Glutamatergic neuron (in vitro differentiated cells): ENCODE results near the gene IZUMO1. TPM values are rescaled to one million over a fixed set of nuclear protein-coding genes. Genes with fewer than 3 reads are reported as not detected.
A peak's percentile ranks its signal among the peaks of the same experiment; 100 is the strongest.

ENCODE experiments used
- DNase-seq: peaks from one replicate; pipeline ENCODE4 v3.0.0; 2022
- H3K27ac Mint-ChIP-seq: one replicate; pipeline ENCODE4 v1.8.0; 2020; ENCODE audit warnings: mild to moderate bottlenecking, mixed read lengths, inconsistent platforms; ENCODE audit not compliant: unreplicated experiment
- H3K27me3 Mint-ChIP-seq: one replicate; pipeline ENCODE4 v1.8.0; 2020; ENCODE audit warnings: mild to moderate bottlenecking, moderate library complexity, mixed read lengths, inconsistent platforms; ENCODE audit not compliant: unreplicated experiment
- H3K36me3 Mint-ChIP-seq: one replicate; pipeline ENCODE4 v1.8.0; 2020; ENCODE audit warnings: mild to moderate bottlenecking, mixed read lengths, inconsistent platforms; ENCODE audit not compliant: unreplicated experiment
- H3K4me1 Mint-ChIP-seq: one replicate; pipeline ENCODE4 v1.8.0; 2020; ENCODE audit warnings: mild to moderate bottlenecking, low read depth, mixed read lengths, inconsistent platforms; ENCODE audit not compliant: unreplicated experiment
- H3K4me3 Mint-ChIP-seq: one replicate; pipeline ENCODE4 v1.8.0; 2020; ENCODE audit warnings: mild to moderate bottlenecking, mixed read lengths, inconsistent platforms; ENCODE audit not compliant: unreplicated experiment
- H3K9me3 Mint-ChIP-seq: one replicate; pipeline ENCODE4 v1.8.0; 2020; ENCODE audit warnings: mild to moderate bottlenecking, moderate library complexity, mixed read lengths, inconsistent platforms; ENCODE audit not compliant: unreplicated experiment
- total RNA-seq: library from RNA; stranded (reverse); fragmentation: NEBNext Ultra II Directional; extraction: Animal tissue kit (Norgen Biotek cat#: 25700); gene quantifications from one replicate; pipeline ENCODE4 v1.2.1, GENCODE V29; 2021; ENCODE audit not compliant: unreplicated experiment
- TF ChIP-seq, protein P1 (sequence below): fragments of 200-600 bp; sonication (generic); IDR thresholded peaks from one replicate; pipeline ENCODE4 v1.5.0; 2021; ENCODE audit not compliant: partially characterized antibody, unreplicated experiment

IZUMO1 gene
- total RNA-seq, 1 donor from 2014 or later = not detected

GRCh38 chr19:48739404-48740163 lies 7.1 kb downstream of the IZUMO1 start:
- Mint-ChIP-seq H3K4me1 (peaks cover 21% of the 10 kb centered on the region), H3K9me3 (peaks cover 15% of the 10 kb centered on the region), H3K27me3 (peaks cover 20% of the 10 kb centered on the region), H3K36me3 (no peaks in the 10 kb centered on the region), H3K4me3 (peak overlapping the region; percentile 81), H3K27ac (peak overlapping the region; percentile 52)
- TF ChIP-seq, protein P1, sequence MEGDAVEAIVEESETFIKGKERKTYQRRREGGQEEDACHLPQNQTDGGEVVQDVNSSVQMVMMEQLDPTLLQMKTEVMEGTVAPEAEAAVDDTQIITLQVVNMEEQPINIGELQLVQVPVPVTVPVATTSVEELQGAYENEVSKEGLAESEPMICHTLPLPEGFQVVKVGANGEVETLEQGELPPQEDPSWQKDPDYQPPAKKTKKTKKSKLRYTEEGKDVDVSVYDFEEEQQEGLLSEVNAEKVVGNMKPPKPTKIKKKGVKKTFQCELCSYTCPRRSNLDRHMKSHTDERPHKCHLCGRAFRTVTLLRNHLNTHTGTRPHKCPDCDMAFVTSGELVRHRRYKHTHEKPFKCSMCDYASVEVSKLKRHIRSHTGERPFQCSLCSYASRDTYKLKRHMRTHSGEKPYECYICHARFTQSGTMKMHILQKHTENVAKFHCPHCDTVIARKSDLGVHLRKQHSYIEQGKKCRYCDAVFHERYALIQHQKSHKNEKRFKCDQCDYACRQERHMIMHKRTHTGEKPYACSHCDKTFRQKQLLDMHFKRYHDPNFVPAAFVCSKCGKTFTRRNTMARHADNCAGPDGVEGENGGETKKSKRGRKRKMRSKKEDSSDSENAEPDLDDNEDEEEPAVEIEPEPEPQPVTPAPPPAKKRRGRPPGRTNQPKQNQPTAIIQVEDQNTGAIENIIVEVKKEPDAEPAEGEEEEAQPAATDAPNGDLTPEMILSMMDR = no peak
- peak; percentile 42 for DNase-seq

DNA sequence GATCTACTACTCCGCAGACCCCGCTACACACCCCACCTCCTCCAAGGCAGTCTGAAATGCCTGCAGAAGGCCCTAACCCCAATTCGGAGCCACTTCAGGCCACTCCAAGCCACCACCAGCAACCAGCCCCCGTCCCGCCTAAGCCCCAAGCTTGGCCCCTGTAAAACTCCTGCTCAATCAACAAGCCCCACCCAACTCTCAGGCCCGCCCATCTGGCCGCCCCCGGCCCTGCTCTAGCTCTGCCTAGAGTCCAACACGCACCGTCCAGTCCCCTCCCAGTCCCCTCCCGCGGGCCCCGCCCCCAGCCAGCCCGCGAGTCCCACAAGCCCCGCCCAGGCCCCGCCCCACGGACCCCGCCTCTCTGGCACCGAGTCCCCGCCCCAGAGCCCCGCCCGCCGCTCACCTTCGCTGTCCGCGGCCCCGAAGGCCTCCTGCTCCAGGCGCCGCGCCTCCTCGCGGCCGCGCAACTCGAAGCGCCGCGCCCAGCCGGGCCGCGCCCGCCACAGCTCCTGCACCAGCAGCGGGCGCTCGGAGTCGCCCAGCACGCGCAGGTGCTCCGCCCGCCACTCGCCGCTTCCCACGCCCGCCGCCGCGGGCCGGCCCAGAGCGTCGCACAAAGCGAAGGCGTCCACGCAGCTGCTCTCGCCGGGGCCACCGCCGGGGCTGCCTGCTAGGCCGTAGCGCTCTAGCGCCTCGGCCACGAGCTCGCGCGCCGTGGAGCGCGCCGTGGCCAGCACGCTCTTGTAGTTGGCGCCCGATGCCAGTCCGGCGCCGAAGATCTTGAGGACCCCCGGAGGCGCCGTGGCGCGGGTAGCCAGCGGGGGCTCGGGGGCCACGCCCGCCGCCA lies 7.9 kb downstream of the IZUMO1 start:
- Mint-ChIP-seq H3K27ac (peak overlapping the region; percentile 94), H3K4me3 (peak overlapping the region; percentile 83)
- TF ChIP-seq, protein P1 = no peak

GRCh38 chr19:48737360-48737998 lies 9.2 kb downstream of the IZUMO1 start:
- H3K27me3 Mint-ChIP-seq = peaks cover 20% of the 10 kb centered on the region
- peak overlapping the region; percentile 83 for H3K4me3 Mint-ChIP-seq
- H3K9me3 Mint-ChIP-seq = peaks cover 15% of the 10 kb centered on the region
- TF ChIP-seq, protein P1 = no peak
- H3K36me3 Mint-ChIP-seq = no peaks in the 10 kb centered on the region
- H3K27ac Mint-ChIP-seq = peak overlapping the region; percentile 94
- peaks cover 21% of the 10 kb centered on the region for H3K4me1 Mint-ChIP-seq
- DNase-seq = peak; percentile 68

More for the DNA sequence above, 7.9 kb downstream of the IZUMO1 start:
- peaks cover 20% of the 10 kb centered on the region for H3K27me3 Mint-ChIP-seq
- H3K4me1 Mint-ChIP-seq = peaks cover 21% of the 10 kb centered on the region
- peak; percentile 98 for DNase-seq
- H3K9me3 Mint-ChIP-seq = peaks cover 15% of the 10 kb centered on the region
- no peaks in the 10 kb centered on the region for H3K36me3 Mint-ChIP-seq

GRCh38 chr19:48735031-48735615 lies 11.6 kb downstream of the IZUMO1 start:
- peaks cover 17% of the 10 kb centered on the region for H3K9me3 Mint-ChIP-seq
- TF ChIP-seq, protein P1 = no peak

More at GRCh38 chr19:48735031-48735615, 11.6 kb downstream of the IZUMO1 start:
- DNase-seq = peak; percentile 88
- H3K36me3 Mint-ChIP-seq = peaks cover 7% of the 10 kb centered on the region
- peaks cover 22% of the 10 kb centered on the region for H3K27me3 Mint-ChIP-seq
- peak overlapping the region; percentile 86 for H3K27ac Mint-ChIP-seq
- peaks cover 18% of the 10 kb centered on the region for H3K4me1 Mint-ChIP-seq
- peak overlapping the region; percentile 75 for H3K4me3 Mint-ChIP-seq
